ENCODE measurements around the gene WSCD2. TPM values are rescaled to one million over a fixed set of nuclear protein-coding genes. Genes with fewer than 3 reads are reported as not detected.

WSCD2 gene
- polyA plus RNA-seq, 3 donors: not detected

DNA sequence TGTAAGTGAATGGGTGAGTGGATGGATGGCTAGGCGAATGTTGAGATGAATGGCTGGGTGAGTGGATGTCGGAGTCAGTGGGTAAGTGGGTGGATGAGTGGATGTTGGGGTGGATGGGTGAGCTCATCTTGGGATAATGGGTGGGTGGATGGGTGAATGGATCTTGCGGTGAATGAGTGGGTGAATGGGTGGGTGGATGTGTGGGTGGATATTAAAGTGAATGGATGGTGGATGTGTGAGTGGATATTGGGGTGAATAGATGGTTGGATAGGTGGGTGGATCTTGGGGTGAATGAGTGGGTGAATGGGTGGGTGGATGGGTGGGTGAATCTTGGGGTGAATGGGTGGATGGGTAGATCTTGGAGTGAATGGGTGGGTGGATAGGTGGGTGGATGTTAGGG lies 158.1 kb downstream of the WSCD2 start:
- TF ChIP-seq, protein P1, sequence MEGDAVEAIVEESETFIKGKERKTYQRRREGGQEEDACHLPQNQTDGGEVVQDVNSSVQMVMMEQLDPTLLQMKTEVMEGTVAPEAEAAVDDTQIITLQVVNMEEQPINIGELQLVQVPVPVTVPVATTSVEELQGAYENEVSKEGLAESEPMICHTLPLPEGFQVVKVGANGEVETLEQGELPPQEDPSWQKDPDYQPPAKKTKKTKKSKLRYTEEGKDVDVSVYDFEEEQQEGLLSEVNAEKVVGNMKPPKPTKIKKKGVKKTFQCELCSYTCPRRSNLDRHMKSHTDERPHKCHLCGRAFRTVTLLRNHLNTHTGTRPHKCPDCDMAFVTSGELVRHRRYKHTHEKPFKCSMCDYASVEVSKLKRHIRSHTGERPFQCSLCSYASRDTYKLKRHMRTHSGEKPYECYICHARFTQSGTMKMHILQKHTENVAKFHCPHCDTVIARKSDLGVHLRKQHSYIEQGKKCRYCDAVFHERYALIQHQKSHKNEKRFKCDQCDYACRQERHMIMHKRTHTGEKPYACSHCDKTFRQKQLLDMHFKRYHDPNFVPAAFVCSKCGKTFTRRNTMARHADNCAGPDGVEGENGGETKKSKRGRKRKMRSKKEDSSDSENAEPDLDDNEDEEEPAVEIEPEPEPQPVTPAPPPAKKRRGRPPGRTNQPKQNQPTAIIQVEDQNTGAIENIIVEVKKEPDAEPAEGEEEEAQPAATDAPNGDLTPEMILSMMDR (IDR thresholded peaks at IDR 0.05): no peak
- Mint-ChIP-seq H3K4me3 (no peak overlapping the region), H3K27ac (no peak overlapping the region), H3K36me3 (peaks cover 6% of the 10 kb centered on the region in 2 donors), H3K9me3 (peaks cover 1 to 5% (median 3%) of the 10 kb centered on the region in 7 donors), H3K27me3 (ENCODE audit: low read depth in 3 of 3) (peaks cover 6 to 18% (median 12%) of the 10 kb centered on the region in 3 donors), H3K4me1 (peaks cover 27% of the 10 kb centered on the region)
- Histone ChIP-seq H3K36me3 (replicated peaks in 1 of 2; ENCODE audit: control insufficient read depth in 1 of 2, insufficient read depth in 2 of 2, low read length in 2 of 2) (peaks cover 14 to 19% of the 10 kb centered on the region in 2 donors), H3K27ac (ENCODE audit: low read depth in 1 of 2, low read length in 2 of 2) (no peak overlapping the region), H4K20me1 (ENCODE audit: insufficient read depth, low read length) (peaks cover 5% of the 10 kb centered on the region), H3K79me2 (ENCODE audit: insufficient read depth, low read length) (no peaks in the 10 kb centered on the region), H3K9me3 (replicated peaks in 1 of 2; ENCODE audit: control insufficient read depth in 1 of 2, insufficient read depth in 1 of 2, low read length in 2 of 2) (no peaks in the 10 kb centered on the region), H3K4me3 (replicated peaks in 1 of 3; ENCODE audit: low read depth in 2 of 3, low read length in 3 of 3) (no peak overlapping the region), H2AFZ (ENCODE audit: insufficient read depth, low read depth, low read length, poor library complexity, severe bottlenecking) (no peak overlapping the region), H3K9ac (ENCODE audit: insufficient read depth, low read length, poor library complexity, severe bottlenecking) (no peak overlapping the region), H3K27me3 (ENCODE audit: control insufficient read depth in 2 of 2, insufficient read depth in 2 of 2, low read length in 2 of 2) (no peaks in the 10 kb centered on the region), H3K4me1 (ENCODE audit: control insufficient read depth in 1 of 2, insufficient read depth in 2 of 2, low read length in 2 of 2) (peaks cover 24 to 26% of the 10 kb centered on the region in 2 donors), H3K4me2 (replicated peaks; ENCODE audit: extremely low read depth, low read length, poor library complexity, severe bottlenecking) (no peak overlapping the region)
- intact Hi-C loops (cut with micrococcal nuclease): no loop called here
- 100% methylated on average over 3 of the region's 3 CpGs for WGBS (ENCODE audit: insufficient coverage)
- DNase-seq: no peak

DNA sequence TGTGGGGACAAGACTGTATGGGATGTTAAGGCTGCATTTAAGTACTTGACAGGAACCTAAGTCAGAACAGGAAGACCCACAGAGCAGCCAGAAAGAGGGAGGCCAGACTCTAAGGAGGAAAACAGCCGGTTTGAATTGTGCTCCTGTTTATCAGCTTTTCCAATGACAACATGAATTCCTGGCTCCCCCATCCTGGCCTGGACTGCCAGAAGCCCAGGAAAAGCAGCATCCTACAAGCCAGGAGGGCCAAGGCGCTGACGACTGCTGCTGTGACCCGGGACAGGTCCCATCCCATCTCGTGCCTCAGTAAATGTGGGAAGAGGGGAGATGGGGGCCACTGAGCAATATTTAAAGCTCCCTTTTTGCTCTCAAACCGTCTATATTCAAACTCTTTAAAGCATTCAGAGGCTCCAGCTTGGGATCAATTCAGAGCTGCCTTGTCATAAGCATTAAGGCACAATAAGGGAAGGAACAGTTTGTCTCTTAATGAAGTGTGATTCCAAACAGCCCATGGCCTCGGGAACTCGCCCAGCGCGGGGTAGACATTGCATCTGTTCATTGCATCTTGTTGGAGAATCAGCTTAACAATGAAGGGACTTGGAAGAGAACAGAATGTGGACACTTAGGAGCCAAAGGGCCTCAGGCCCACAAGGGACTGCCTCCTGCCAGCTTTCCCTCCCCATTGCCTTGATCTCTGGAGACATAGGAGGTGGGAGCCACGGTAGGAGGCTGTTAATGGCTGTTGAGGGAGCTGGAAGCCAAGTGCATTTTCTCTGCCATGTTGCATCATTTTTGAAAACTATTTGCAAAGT lies 160.5 kb downstream of the WSCD2 start:
- H3K4me1 ChIP-seq (ENCODE audit: control insufficient read depth in 1 of 2, insufficient read depth in 2 of 2, low read length in 2 of 2): peaks cover 5 to 7% of the 10 kb centered on the region in 2 donors
- H3K27me3 ChIP-seq (ENCODE audit: control insufficient read depth in 2 of 2, insufficient read depth in 2 of 2, low read length in 2 of 2): peaks cover 0 to 2% of the 10 kb centered on the region in 2 donors
- H3K9me3 Mint-ChIP-seq: peaks cover 3 to 6% (median 4%) of the 10 kb centered on the region in 7 donors
- WGBS (ENCODE audit: insufficient coverage): no CpG with 5 or more reads among the region's 11 CpGs
- H3K79me2 ChIP-seq (ENCODE audit: insufficient read depth, low read length): no peaks in the 10 kb centered on the region
- H3K36me3 Mint-ChIP-seq: peaks cover 12 to 13% of the 10 kb centered on the region in 2 donors
- H3K4me3 ChIP-seq (replicated peaks in 1 of 3; ENCODE audit: low read depth in 2 of 3, low read length in 3 of 3): no peak overlapping the region
- H3K4me2 ChIP-seq (replicated peaks; ENCODE audit: extremely low read depth, low read length, poor library complexity, severe bottlenecking): no peak overlapping the region
- no peak overlapping the region for H3K27ac Mint-ChIP-seq
- H3K36me3 ChIP-seq (replicated peaks in 1 of 2; ENCODE audit: control insufficient read depth in 1 of 2, insufficient read depth in 2 of 2, low read length in 2 of 2): peaks cover 20 to 24% of the 10 kb centered on the region in 2 donors
- H3K4me3 Mint-ChIP-seq: no peak overlapping the region
- peaks cover 5% of the 10 kb centered on the region for H4K20me1 ChIP-seq (ENCODE audit: insufficient read depth, low read length)
- intact Hi-C loops (cut with micrococcal nuclease): no loop called here
- no peak overlapping the region for H3K9ac ChIP-seq (ENCODE audit: insufficient read depth, low read length, poor library complexity, severe bottlenecking)
- TF ChIP-seq, protein P1 (IDR thresholded peaks at IDR 0.05): no peak
- no peak overlapping the region for H3K27ac ChIP-seq (ENCODE audit: low read depth in 1 of 2, low read length in 2 of 2)
- H2AFZ ChIP-seq (ENCODE audit: insufficient read depth, low read depth, low read length, poor library complexity, severe bottlenecking): no peak overlapping the region
- H3K4me1 Mint-ChIP-seq: peaks cover 13% of the 10 kb centered on the region
- DNase-seq: no peak
- no peaks in the 10 kb centered on the region for H3K9me3 ChIP-seq (replicated peaks in 1 of 2; ENCODE audit: control insufficient read depth in 1 of 2, insufficient read depth in 1 of 2, low read length in 2 of 2)
- H3K27me3 Mint-ChIP-seq (ENCODE audit: low read depth in 3 of 3): peaks cover 9 to 22% (median 11%) of the 10 kb centered on the region in 3 donors
